GM23248 (cell line): ENCODE measurements around the gene ALDH1L1. TPM values are rescaled to one million over a fixed set of nuclear protein-coding genes. Genes with fewer than 3 reads are reported as not detected.

Experiments used
- DNase-seq: peaks from one replicate; pipeline ENCODE4 v3.0.0-alpha.2; 2015
- H2AFZ ChIP-seq: fragments of 200-600 bp; sonication (generic); 2 replicates; pipeline ENCODE4 v1.6.1; 2016; ENCODE audit warnings: antibody characterized with exemption
- H3F3A ChIP-seq: fragments of 200-600 bp; sonication (generic); 2 replicates; pipeline ENCODE4 v1.6.1; 2016; ENCODE audit warnings: mild to moderate bottlenecking, antibody characterized with exemption, mixed run types; ENCODE audit not compliant: insufficient read depth
- H3K27ac ChIP-seq: fragments of 200-600 bp; sonication (generic); 2 replicates; pipeline ENCODE4 v1.5.1; 2016; ENCODE audit warnings: mild to moderate bottlenecking
- H3K27me3 ChIP-seq: fragments of 200-600 bp; sonication (generic); replicated peaks from 2 replicates; pipeline ENCODE4 v1.6.1; 2016; ENCODE audit warnings: mild to moderate bottlenecking; ENCODE audit not compliant: insufficient read depth
- H3K36me3 ChIP-seq: fragments of 200-600 bp; sonication (generic); 2 replicates; pipeline ENCODE4 v1.6.1; 2016; ENCODE audit warnings: low read depth, mild to moderate bottlenecking
- H3K4me1 ChIP-seq: fragments of 200-600 bp; sonication (generic); 2 replicates; pipeline ENCODE4 v1.6.1; 2016; ENCODE audit warnings: mild to moderate bottlenecking; ENCODE audit not compliant: insufficient read depth
- H3K4me2 ChIP-seq: fragments of 200-600 bp; sonication (generic); one replicate; pipeline ENCODE4 v1.6.1; 2016; ENCODE audit warnings: mild to moderate bottlenecking; ENCODE audit not compliant: unreplicated experiment
- H3K4me3 ChIP-seq: fragments of 200-600 bp; sonication (generic); 2 replicates; pipeline ENCODE4 v1.5.1; 2016; ENCODE audit warnings: mild to moderate bottlenecking
- H3K79me2 ChIP-seq: fragments of 200-600 bp; sonication (generic); 2 replicates; pipeline ENCODE4 v1.6.1; 2016; ENCODE audit warnings: mild to moderate bottlenecking; ENCODE audit not compliant: insufficient read depth
- H3K9ac ChIP-seq: fragments of 200-600 bp; sonication (generic); 2 replicates; pipeline ENCODE4 v1.6.1; 2016; ENCODE audit warnings: mild to moderate bottlenecking
- H3K9me2 ChIP-seq: fragments of 200-600 bp; sonication (generic); 2 replicates; pipeline ENCODE4 v1.6.1; 2016; ENCODE audit warnings: mixed run types, mild to moderate bottlenecking, moderate library complexity; ENCODE audit not compliant: insufficient read depth
- H3K9me3 ChIP-seq: fragments of 200-600 bp; sonication (generic); one replicate; pipeline ENCODE4 v1.6.1; 2017; ENCODE audit warnings: low read depth
- H4K20me1 ChIP-seq: fragments of 200-600 bp; sonication (generic); 2 replicates; pipeline ENCODE4 v1.6.0; 2016; ENCODE audit not compliant: insufficient read depth
- EZH2 ChIP-seq: fragments of 200-600 bp; sonication (generic); IDR thresholded peaks from 2 replicates; pipeline ENCODE4 v1.6.1; 2018; ENCODE audit warnings: antibody characterized with exemption, mild to moderate bottlenecking; ENCODE audit not compliant: insufficient read depth, poor library complexity, severe bottlenecking
- EZH2phosphoT487 ChIP-seq: fragments of 200-600 bp; sonication (generic); IDR thresholded peaks from 2 replicates; pipeline ENCODE4 v1.6.1; 2018; ENCODE audit warnings: antibody characterized with exemption, moderate library complexity, mild to moderate bottlenecking, low read depth; ENCODE audit not compliant: insufficient read depth
- WGBS, 2 experiments: methylation state at CpG; one replicate each; pipeline ENCODE4 v1.1.6; 2015 to 2017; ENCODE audit warnings: low lambda C conversion rate in 2 of 2, low coverage in 1 of 2; ENCODE audit errors: missing lambda C conversion rate in 2 of 2; 5-methylcytosine and 5-hydroxymethylcytosine counted together
- in situ Hi-C: fragments of 300-500 bp; cut with MboI; formaldehyde crosslinking; loops from 2 replicates; pipeline ENCODE4 v1.15.0; 2020
- polyA plus RNA-seq: library from polyadenylated mRNA; unstranded; fragments of >200 nt; fragmentation: Nextera tagmentation; extraction: Ambion mirVana; gene quantifications from 2 replicates; pipeline ENCODE4 v1.2.1, GENCODE V29; 2016
- total RNA-seq: library from RNA; depleted of rRNA; stranded (reverse); fragments of >200 nt; shearing (Covaris generic); gene quantifications from 2 replicates; pipeline ENCODE4 v1.2.3, GENCODE V29; 2014

The ALDH1L1 gene
- total and polyA plus RNA-seq, 2 experiments from 2014 or later: not detected

DNA sequence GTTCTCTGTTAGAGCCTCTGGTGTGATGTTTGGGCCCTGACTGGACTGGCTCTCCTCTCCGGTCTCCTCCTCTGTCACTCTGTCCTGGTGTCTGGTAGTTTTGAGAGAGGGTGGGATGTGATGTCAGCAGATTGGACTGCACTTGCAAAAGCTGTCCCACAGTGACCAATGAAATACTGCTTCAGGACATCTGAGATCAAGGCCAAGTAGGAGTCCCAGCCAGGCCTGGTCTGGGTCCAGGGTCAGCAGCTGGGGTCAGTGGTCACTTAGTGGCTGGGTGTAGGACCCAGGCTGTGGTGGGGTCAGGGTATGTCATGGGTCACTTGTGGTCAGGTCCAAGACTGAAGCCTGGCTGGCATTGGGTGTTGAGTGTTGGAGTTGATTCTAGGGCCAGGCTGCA, 20.9 kb downstream of the ALDH1L1 start:
- no peak for TF ChIP-seq EZH2phosphoT487
- no peak for TF ChIP-seq EZH2
- Histone ChIP-seq H3K36me3 (no peaks in the 10 kb centered on the region), H3K9me2 (no peaks in the 10 kb centered on the region), H2AFZ (no peak overlapping the region), H3F3A (no peaks in the 10 kb centered on the region), H4K20me1 (no peaks in the 10 kb centered on the region), H3K27me3 (peaks cover 22% of the 10 kb centered on the region), H3K9ac (no peak overlapping the region), H3K9me3 (no peaks in the 10 kb centered on the region), H3K4me1 (no peaks in the 10 kb centered on the region), H3K27ac (no peak overlapping the region), H3K4me3 (no peak overlapping the region), H3K4me2 (no peak overlapping the region), H3K79me2 (no peaks in the 10 kb centered on the region)
- in situ Hi-C loops: no loop called here
- no peak for DNase-seq
- 32 to 55% methylated on average over 1 of the region's 1 CpG for WGBS, 2 experiments

- TF ChIP-seq EZH2phosphoT487: no peak
- TF ChIP-seq EZH2: no peak
- WGBS, 2 experiments: 61 to 73% methylated on average over 7 of the region's 7 CpGs
- no peak overlapping the region for H3K9ac ChIP-seq
- H2AFZ ChIP-seq: no peak overlapping the region
- no peaks in the 10 kb centered on the region for H3K9me3 ChIP-seq
- H4K20me1 ChIP-seq: no peaks in the 10 kb centered on the region
- H3K36me3 ChIP-seq: no peaks in the 10 kb centered on the region
- H3K9me2 ChIP-seq: no peaks in the 10 kb centered on the region
- H3K27ac ChIP-seq: no peak overlapping the region
- peaks cover 22% of the 10 kb centered on the region for H3K27me3 ChIP-seq
- H3K4me2 ChIP-seq: no peak overlapping the region
- in situ Hi-C loops: no loop called here
- no peak overlapping the region for H3K4me3 ChIP-seq
- H3F3A ChIP-seq: no peaks in the 10 kb centered on the region
- no peak for DNase-seq
- no peaks in the 10 kb centered on the region for H3K4me1 ChIP-seq
- no peaks in the 10 kb centered on the region for H3K79me2 ChIP-seq
Observed at GRCh38 chr3:126158912-126159454, 21.4 kb downstream of the ALDH1L1 start.

- in situ Hi-C loops: no loop called here
- H3K9ac ChIP-seq: no peak overlapping the region
- H4K20me1 ChIP-seq: no peaks in the 10 kb centered on the region
- H3K4me1 ChIP-seq: no peaks in the 10 kb centered on the region
- no peaks in the 10 kb centered on the region for H3K36me3 ChIP-seq
- no peak overlapping the region for H2AFZ ChIP-seq
- no peak for DNase-seq
- TF ChIP-seq EZH2phosphoT487: no peak
- TF ChIP-seq EZH2: no peak
- H3K9me3 ChIP-seq: no peaks in the 10 kb centered on the region
- peaks cover 16% of the 10 kb centered on the region for H3K27me3 ChIP-seq
- H3K4me3 ChIP-seq: no peak overlapping the region
- no peak overlapping the region for H3K4me2 ChIP-seq
- H3K9me2 ChIP-seq: no peaks in the 10 kb centered on the region
- H3K79me2 ChIP-seq: no peaks in the 10 kb centered on the region
- WGBS, 2 experiments: 56 to 61% methylated on average over 18 of the region's 18 CpGs
- no peaks in the 10 kb centered on the region for H3F3A ChIP-seq
- no peak overlapping the region for H3K27ac ChIP-seq
Observed at GRCh38 chr3:126158016-126158911, 22.1 kb downstream of the ALDH1L1 start.

DNA sequence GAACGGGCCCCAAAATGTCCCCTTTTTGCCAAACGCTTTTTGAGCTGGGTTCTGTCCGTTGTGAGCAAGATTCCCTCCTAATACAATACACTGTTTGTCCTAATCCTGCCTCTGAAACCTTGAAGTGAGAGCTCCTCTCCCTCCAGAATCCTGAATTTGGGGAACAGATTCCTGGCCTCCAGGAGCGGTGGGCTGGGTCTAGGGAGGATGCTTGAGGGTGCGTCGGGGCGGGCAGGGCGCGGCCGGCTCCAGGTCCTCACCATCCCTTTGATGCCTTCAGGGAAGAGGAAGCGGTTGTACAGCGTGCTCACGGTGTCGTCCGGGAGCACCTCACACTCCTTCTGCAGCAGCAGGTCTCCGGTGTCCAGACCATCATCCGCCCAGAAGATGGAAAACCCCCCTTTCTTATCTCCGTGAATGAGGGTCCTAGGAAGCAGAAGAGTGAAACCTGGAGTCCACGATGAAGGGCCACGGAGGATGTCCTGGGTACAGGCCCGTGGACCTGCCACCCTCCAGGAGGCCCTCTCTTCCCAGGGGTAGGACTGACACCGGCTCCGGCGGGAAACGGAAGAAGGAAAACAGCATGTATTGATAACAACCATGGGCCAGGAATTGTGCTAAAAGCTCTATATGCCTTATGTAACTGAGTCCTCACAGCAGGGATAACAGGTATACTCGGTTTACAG, 23.2 kb downstream of the ALDH1L1 start:
- Histone ChIP-seq H3K27ac (no peak overlapping the region), H3F3A (no peaks in the 10 kb centered on the region), H3K9ac (no peak overlapping the region), H3K36me3 (no peaks in the 10 kb centered on the region), H3K4me2 (no peak overlapping the region), H3K4me3 (no peak overlapping the region), H2AFZ (no peak overlapping the region), H3K79me2 (no peaks in the 10 kb centered on the region), H3K9me2 (no peaks in the 10 kb centered on the region), H3K9me3 (no peaks in the 10 kb centered on the region), H3K4me1 (no peaks in the 10 kb centered on the region), H3K27me3 (peaks cover 7% of the 10 kb centered on the region; the same call in 1 of the 2 replicates), H4K20me1 (no peaks in the 10 kb centered on the region)
- no peak for TF ChIP-seq EZH2phosphoT487
- TF ChIP-seq EZH2: no peak
- 83 to 84% methylated on average over 26 of the region's 26 CpGs for WGBS, 2 experiments
- no peak for DNase-seq
- in situ Hi-C loops: no loop called here
